ENCODE results near the gene YWHAB.
"Not testable (repeated sequence)": the region's sequence is repeated elsewhere in the genome, so short reads cannot be mapped to it uniquely, and the experiment has no call there.

- TF ChIP-seq, protein P1, sequence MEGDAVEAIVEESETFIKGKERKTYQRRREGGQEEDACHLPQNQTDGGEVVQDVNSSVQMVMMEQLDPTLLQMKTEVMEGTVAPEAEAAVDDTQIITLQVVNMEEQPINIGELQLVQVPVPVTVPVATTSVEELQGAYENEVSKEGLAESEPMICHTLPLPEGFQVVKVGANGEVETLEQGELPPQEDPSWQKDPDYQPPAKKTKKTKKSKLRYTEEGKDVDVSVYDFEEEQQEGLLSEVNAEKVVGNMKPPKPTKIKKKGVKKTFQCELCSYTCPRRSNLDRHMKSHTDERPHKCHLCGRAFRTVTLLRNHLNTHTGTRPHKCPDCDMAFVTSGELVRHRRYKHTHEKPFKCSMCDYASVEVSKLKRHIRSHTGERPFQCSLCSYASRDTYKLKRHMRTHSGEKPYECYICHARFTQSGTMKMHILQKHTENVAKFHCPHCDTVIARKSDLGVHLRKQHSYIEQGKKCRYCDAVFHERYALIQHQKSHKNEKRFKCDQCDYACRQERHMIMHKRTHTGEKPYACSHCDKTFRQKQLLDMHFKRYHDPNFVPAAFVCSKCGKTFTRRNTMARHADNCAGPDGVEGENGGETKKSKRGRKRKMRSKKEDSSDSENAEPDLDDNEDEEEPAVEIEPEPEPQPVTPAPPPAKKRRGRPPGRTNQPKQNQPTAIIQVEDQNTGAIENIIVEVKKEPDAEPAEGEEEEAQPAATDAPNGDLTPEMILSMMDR (IDR thresholded peaks at IDR 0.05), result not testable (repeated sequence)
- TF ChIP-seq POLR2A (IDR thresholded peaks at IDR 0.05), result not testable (repeated sequence)
Observed at GRCh38 chr20:44864493-44864892, 21.0 kb upstream of the YWHAB start.

All from testis (tissue), 2 donors.